IMR-90 (cell line): Measurements from ENCODE around the gene ALK.

Experiments
- BHLHE40 ChIP-seq: fragments of 150-350 bp; IDR thresholded peaks from 2 replicates; pipeline ENCODE4 v1.6.1; 2016; ENCODE audit warnings: mild to moderate bottlenecking, low read depth, low read length
- CEBPB ChIP-seq: IDR thresholded peaks from 2 replicates; pipeline ENCODE4 v1.6.1; 2012; ENCODE audit warnings: low read depth, low read length, improper control_type of control experiment
- CHD1 ChIP-seq: IDR thresholded peaks from 2 replicates; pipeline ENCODE4 v1.6.1; 2012; ENCODE audit warnings: low read depth, low read length, improper control_type of control experiment
- CTCF ChIP-seq: conservative IDR thresholded peaks from 2 replicates; pipeline ENCODE4 v1.5.1; 2012; ENCODE audit warnings: mild to moderate bottlenecking, low read depth, low read length, improper control_type of control experiment
- ELK1 ChIP-seq: fragments of 150-350 bp; IDR thresholded peaks from 2 replicates; pipeline ENCODE4 v1.6.1; 2016; ENCODE audit warnings: low read depth, mild to moderate bottlenecking, low read length, moderate library complexity, borderline replicate concordance
- FOS ChIP-seq: fragments of 150-350 bp; IDR thresholded peaks from 2 replicates; pipeline ENCODE4 v1.6.1; 2016; ENCODE audit warnings: low read depth, low read length
- MAFK ChIP-seq: IDR thresholded peaks from 2 replicates; pipeline ENCODE4 v1.6.1; 2012; ENCODE audit warnings: low read depth, low read length, improper control_type of control experiment
- MXI1 ChIP-seq: IDR thresholded peaks from 2 replicates; pipeline ENCODE4 v1.6.1; 2012; ENCODE audit warnings: low read depth, mild to moderate bottlenecking, low read length, moderate library complexity, borderline replicate concordance
- NFE2L2 ChIP-seq: fragments of 150-350 bp; IDR thresholded peaks from 2 replicates; pipeline ENCODE4 v1.6.1; 2016; ENCODE audit warnings: low read depth, mild to moderate bottlenecking, low read length
- POLR2A ChIP-seq: IDR thresholded peaks from 2 replicates; pipeline ENCODE4 v1.6.1; 2012; ENCODE audit warnings: mild to moderate bottlenecking, low read depth, low read length
- RAD21 ChIP-seq: IDR thresholded peaks from 2 replicates; pipeline ENCODE4 v1.6.1; 2012; ENCODE audit warnings: low read length, improper control_type of control experiment
- RCOR1 ChIP-seq: IDR thresholded peaks from 2 replicates; pipeline ENCODE4 v1.6.1; 2012; ENCODE audit warnings: mild to moderate bottlenecking, low read length, improper control_type of control experiment; ENCODE audit not compliant: insufficient replicate concordance
- RFX5 ChIP-seq: IDR thresholded peaks from 2 replicates; pipeline ENCODE4 v1.8.0; 2012; ENCODE audit warnings: low read depth, mild to moderate bottlenecking, low read length, moderate library complexity
- USF2 ChIP-seq: fragments of 150-350 bp; IDR thresholded peaks from 2 replicates; pipeline ENCODE4 v1.6.1; 2017; ENCODE audit warnings: mild to moderate bottlenecking, antibody characterized with exemption, low read length, low read depth

GRCh38 chr2:29931818-29932217 is 10.4 kb upstream of the ALK start:
- TF ChIP-seq CTCF (no peak), RFX5 (no peak), RAD21 (no peak), CEBPB (no peak), RCOR1 (no peak), FOS (no peak), CHD1 (no peak), POLR2A (no peak), MXI1 (no peak), NFE2L2 (no peak), USF2 (no peak), MAFK (no peak), ELK1 (no peak), BHLHE40 (no peak)
